Body of pancreas (tissue), 4 donors: Measurements from ENCODE around the gene ASIP. TPM values are rescaled to one million over a fixed set of nuclear protein-coding genes. Genes with fewer than 3 reads are reported as not detected.
A peak's percentile ranks its signal among the peaks of the same experiment; 100 is the strongest.

Experiments
- ATAC-seq: fragments of 150-250 bp; one replicate; pipeline ENCODE4 v1.9.1; 2016
- DNase-seq, 4 donors: peaks; one replicate each; pipeline ENCODE4 v3.0.0-alpha.2; 2019
- H3K27ac ChIP-seq, 4 donors: fragments of 200-600 bp; sonication (generic); 1 replicate in 3 of 4; 2 replicates in 1 of 4; pipeline versions ENCODE4 v1.5.1 to v1.6.1; 2016 to 2019; ENCODE audit warnings: mild to moderate bottlenecking in 1 of 4, mixed read lengths in 1 of 4, moderate library complexity in 1 of 4
- H3K27me3 ChIP-seq, 2 donors: fragments of 200-600 bp; sonication (generic); one replicate each; pipeline ENCODE4 v1.6.0; 2016; ENCODE audit warnings: mild to moderate bottlenecking in 1 of 2
- H3K36me3 ChIP-seq, 2 donors: fragments of 200-600 bp; sonication (generic); replicated peaks in 1 of 2; 2 replicates each; pipeline ENCODE4 v1.5.1; 2016; ENCODE audit warnings: low read depth in 2 of 2; ENCODE audit not compliant: insufficient read depth in 1 of 2
- H3K4me1 ChIP-seq: fragments of 200-600 bp; sonication (generic); one replicate; pipeline ENCODE4 v1.6.0; 2016
- H3K4me3 ChIP-seq, 2 donors: fragments of 200-600 bp; sonication (generic); 1 replicate in 1 of 2; 2 replicates in 1 of 2; pipeline ENCODE4 v1.5.1; 2016 to 2019
- H3K9me3 ChIP-seq, 3 donors: fragments of 200-600 bp; sonication (generic); 1 replicate in 2 of 3; 2 replicates in 1 of 3; pipeline ENCODE4 v1.5.1; 2016
- POLR2A ChIP-seq, 3 donors: fragments of 450-650 bp; IDR thresholded peaks; one replicate each; pipeline ENCODE4 v1.6.1; 2016; ENCODE audit warnings: antibody characterized with exemption in 3 of 3, mild to moderate bottlenecking in 2 of 3
- WGBS, 2 donors: methylation state at CpG; one replicate each; pipeline ENCODE4 v1.1.5; 2017; 5-methylcytosine and 5-hydroxymethylcytosine counted together
- intact Hi-C: fragments of 100-400 bp; cut with DNase I; formaldehyde crosslinking; loops from one replicate; pipeline ENCODE4 v1.15.1; 2023
- total RNA-seq, 2 donors: library from RNA; depleted of rRNA; stranded (reverse); fragments of >200 nt; gene quantifications; one replicate each; pipeline ENCODE4 v1.1.0, GENCODE V29; 2016
- TF ChIP-seq, protein P1 (sequence below), 7 experiments: fragments of 450-650 bp in 4 of 7; fragments of 200-600 bp in 3 of 7; sonication (generic) in 3 of 7; IDR thresholded peaks; one replicate each; pipeline ENCODE4 v1.5.1; 2016 to 2019; ENCODE audit warnings: antibody characterized with exemption in 7 of 7

The ASIP gene
- total RNA-seq, 2 donors from 2014 or later: not detected

DNA sequence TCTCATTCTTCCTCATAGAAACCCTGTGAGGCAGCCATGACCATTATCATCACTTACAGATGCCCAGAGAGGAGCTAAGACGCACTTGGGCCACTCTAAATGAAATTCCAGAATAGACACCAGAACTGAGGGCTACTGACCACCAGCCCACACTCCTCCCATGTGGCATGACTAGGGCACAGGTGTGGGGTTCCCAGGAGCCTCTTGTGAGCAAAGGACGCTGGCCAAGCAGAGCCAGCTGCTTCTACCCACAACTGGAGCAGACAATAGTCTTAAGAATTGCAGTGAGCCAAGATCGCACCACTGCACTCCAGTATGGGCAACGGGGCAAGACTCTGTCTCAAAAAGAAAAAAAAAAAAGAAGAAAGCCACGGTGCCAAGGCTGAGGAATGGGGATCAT lies 51.9 kb downstream of the ASIP start:
- Histone ChIP-seq H3K27ac (peak overlapping the region in 1 of 4 donors; percentile 23), H3K36me3 (peaks cover 0 to 16% of the 10 kb centered on the region in 2 donors), H3K4me3 (no peak overlapping the region), H3K9me3 (no peaks in the 10 kb centered on the region), H3K27me3 (no peaks in the 10 kb centered on the region), H3K4me1 (peaks cover 17% of the 10 kb centered on the region)
- 31 to 50% methylated on average over 4 to 5 of the region's 5 CpGs for WGBS, 2 donors
- peak; percentile 53 to 86 (median 72) for DNase-seq
- intact Hi-C loops: no loop called here
- TF ChIP-seq, protein P1, sequence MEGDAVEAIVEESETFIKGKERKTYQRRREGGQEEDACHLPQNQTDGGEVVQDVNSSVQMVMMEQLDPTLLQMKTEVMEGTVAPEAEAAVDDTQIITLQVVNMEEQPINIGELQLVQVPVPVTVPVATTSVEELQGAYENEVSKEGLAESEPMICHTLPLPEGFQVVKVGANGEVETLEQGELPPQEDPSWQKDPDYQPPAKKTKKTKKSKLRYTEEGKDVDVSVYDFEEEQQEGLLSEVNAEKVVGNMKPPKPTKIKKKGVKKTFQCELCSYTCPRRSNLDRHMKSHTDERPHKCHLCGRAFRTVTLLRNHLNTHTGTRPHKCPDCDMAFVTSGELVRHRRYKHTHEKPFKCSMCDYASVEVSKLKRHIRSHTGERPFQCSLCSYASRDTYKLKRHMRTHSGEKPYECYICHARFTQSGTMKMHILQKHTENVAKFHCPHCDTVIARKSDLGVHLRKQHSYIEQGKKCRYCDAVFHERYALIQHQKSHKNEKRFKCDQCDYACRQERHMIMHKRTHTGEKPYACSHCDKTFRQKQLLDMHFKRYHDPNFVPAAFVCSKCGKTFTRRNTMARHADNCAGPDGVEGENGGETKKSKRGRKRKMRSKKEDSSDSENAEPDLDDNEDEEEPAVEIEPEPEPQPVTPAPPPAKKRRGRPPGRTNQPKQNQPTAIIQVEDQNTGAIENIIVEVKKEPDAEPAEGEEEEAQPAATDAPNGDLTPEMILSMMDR (IDR thresholded peaks at IDR 0.05): no peak
- TF ChIP-seq POLR2A (IDR thresholded peaks at IDR 0.05): no peak
- peak; percentile 34 for ATAC-seq

DNA sequence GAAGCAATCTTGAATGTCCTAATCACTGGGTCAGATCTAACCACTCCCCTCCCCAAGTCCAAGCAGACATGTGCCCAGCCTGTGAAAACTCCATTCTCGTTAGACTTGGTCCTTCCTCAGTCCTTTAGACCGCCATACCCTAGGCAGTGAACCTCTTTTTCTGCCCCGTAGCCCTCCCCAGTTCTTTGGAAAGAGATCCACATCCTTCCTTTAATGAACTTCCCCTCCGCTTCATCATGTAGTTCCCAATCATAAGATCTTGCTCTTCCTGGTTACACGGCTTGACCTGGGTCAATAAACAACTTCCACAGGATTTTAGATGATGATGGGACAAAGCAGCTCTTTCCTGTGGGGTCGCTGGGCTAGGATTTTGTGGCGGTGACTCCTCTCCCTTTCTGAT lies 52.4 kb downstream of the ASIP start:
- intact Hi-C loops: no loop called here
- WGBS, 2 donors: 65 to 79% methylated on average over 7 of the region's 7 CpGs
- no peak for DNase-seq

DNA sequence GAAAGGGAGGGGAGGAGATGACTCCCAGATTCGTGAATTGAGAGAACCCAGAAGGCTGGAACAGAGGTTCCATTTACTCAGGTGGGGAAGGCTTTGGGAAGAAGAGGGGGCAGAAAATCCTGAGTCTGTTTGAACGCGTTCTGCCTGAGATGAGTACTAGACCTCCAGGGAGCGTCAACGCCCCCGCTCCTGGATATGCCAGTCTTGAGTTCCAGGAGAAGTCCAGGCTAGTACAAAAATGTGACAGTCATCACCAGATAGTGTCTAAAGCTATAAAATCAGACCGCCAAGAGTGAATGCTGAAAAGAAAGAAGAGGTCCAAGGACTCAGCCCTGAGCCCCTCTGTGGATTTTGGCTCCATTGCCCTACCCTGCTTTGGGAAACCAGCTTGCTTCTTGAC lies 53.3 kb downstream of the ASIP start:
- ATAC-seq (no peak), DNase-seq (no peak)
- Histone ChIP-seq H3K9me3 (no peaks in the 10 kb centered on the region), H3K27me3 (no peaks in the 10 kb centered on the region), H3K4me1 (peaks cover 17% of the 10 kb centered on the region), H3K27ac (no peak overlapping the region), H3K4me3 (no peak overlapping the region), H3K36me3 (peaks cover 0 to 16% of the 10 kb centered on the region in 2 donors)
- intact Hi-C loops: no loop called here
- 96% methylated on average over 7 of the region's 7 CpGs for WGBS, 2 donors
- TF ChIP-seq, protein P1 (IDR thresholded peaks at IDR 0.05): no peak
- no peak for TF ChIP-seq POLR2A (IDR thresholded peaks at IDR 0.05)

More for the DNA sequence above, 52.4 kb downstream of the ASIP start:
- ATAC-seq: no peak
- TF ChIP-seq, protein P1 (IDR thresholded peaks at IDR 0.05): no peak
- no peak for TF ChIP-seq POLR2A (IDR thresholded peaks at IDR 0.05)
- H3K36me3 ChIP-seq: peaks cover 0 to 16% of the 10 kb centered on the region in 2 donors
- no peak overlapping the region for H3K4me3 ChIP-seq
- peaks cover 17% of the 10 kb centered on the region for H3K4me1 ChIP-seq
- no peaks in the 10 kb centered on the region for H3K9me3 ChIP-seq
- no peaks in the 10 kb centered on the region for H3K27me3 ChIP-seq
- peak overlapping the region in 1 of 4 donors; percentile 23 for H3K27ac ChIP-seq

DNA sequence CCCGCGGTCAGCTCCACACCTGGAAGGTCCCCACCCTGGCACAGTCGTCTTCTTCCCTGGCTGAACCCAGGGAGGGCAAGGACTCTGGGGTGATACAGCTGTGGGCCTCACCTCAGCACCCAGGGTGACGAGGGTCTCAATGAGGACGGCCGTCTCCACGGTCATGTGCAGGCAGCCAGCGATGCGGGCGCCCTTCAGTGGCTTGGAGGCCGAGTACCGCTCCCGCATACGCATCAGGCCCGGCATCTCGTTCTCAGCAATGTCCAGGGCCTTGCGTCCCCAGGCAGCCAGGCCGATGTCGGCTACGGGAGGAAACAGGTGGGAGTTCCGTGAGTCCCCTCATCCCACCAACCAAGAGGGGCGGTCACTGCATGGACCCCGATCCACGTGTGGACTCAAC lies 54.1 kb downstream of the ASIP start:
- Histone ChIP-seq H3K4me1 (peaks cover 20% of the 10 kb centered on the region), H3K9me3 (no peaks in the 10 kb centered on the region), H3K36me3 (peaks cover 0 to 12% of the 10 kb centered on the region in 2 donors), H3K4me3 (no peak overlapping the region), H3K27ac (no peak overlapping the region), H3K27me3 (no peaks in the 10 kb centered on the region)
- DNase-seq (no peak), ATAC-seq (no peak)
- intact Hi-C loops: no loop called here
- TF ChIP-seq POLR2A (IDR thresholded peaks at IDR 0.05): no peak
- TF ChIP-seq, protein P1 (IDR thresholded peaks at IDR 0.05): no peak
- 94 to 100% methylated on average over 3 to 24 of the region's 24 CpGs for WGBS, 2 donors

DNA sequence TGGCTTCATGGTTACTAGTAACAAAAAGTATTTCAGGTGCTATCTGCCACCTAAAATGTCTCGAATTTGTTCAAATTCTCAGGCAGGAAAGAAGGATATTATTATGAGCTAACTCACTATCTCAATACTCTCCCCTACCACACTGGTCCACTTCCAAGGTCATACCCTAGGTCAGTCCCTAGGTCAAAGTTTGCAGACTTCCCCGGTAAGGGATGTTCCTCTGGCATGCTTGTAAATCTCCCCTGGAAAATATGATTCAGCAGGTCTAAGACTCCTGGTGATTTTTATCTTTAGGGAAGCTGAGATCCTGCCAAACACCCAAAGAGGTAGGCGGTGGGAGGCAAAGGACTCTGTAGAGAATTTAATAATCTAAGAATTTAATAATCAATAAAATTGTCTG lies 55.2 kb downstream of the ASIP start:
- ATAC-seq (no peak), DNase-seq (no peak)
- H3K9me3 ChIP-seq: no peaks in the 10 kb centered on the region
- no peaks in the 10 kb centered on the region for H3K27me3 ChIP-seq
- H3K36me3 ChIP-seq: peaks cover 0 to under 1% of the 10 kb centered on the region in 2 donors
- TF ChIP-seq POLR2A (IDR thresholded peaks at IDR 0.05): no peak
- TF ChIP-seq, protein P1 (IDR thresholded peaks at IDR 0.05): no peak
- intact Hi-C loops: no loop called here
- H3K4me3 ChIP-seq: no peak overlapping the region
- 63 to 64% methylated on average over 3 of the region's 3 CpGs for WGBS, 2 donors
- H3K4me1 ChIP-seq: peaks cover 31% of the 10 kb centered on the region
- H3K27ac ChIP-seq: no peak overlapping the region
